HG02852 (cell line): ENCODE measurements around the gene CDH4.

ENCODE experiments used
- ATAC-seq: cut with Tn5 transposase; IDR thresholded peaks from one replicate; pipeline ENCODE4 v1.9.1; 2021; ENCODE audit warnings: mild to moderate bottlenecking, moderate library complexity; ENCODE audit not compliant: unreplicated experiment

Gene CDH4

DNA sequence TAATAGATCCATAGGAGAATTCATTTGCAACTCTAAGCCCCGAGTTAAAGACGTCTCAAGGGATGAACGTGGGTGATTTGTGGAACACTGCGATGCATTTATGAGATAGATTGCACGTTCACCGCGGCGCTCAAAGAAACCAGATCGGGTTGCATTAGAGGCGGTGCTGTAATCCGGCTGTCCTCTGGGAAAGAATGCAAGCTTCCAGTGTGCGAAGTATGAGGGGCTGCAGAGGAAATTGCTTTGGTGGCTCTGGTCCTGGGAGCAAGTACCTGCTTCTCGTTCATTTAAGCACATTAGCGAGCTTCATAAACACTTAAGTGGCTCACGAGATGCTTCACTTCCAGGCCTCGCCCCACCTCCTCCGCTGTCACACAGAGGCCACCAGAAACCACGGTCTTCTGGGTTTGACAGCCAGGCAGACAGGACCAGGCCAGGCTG lies 182.3 kb downstream of the CDH4 start:
- ATAC-seq, result no peak

DNA sequence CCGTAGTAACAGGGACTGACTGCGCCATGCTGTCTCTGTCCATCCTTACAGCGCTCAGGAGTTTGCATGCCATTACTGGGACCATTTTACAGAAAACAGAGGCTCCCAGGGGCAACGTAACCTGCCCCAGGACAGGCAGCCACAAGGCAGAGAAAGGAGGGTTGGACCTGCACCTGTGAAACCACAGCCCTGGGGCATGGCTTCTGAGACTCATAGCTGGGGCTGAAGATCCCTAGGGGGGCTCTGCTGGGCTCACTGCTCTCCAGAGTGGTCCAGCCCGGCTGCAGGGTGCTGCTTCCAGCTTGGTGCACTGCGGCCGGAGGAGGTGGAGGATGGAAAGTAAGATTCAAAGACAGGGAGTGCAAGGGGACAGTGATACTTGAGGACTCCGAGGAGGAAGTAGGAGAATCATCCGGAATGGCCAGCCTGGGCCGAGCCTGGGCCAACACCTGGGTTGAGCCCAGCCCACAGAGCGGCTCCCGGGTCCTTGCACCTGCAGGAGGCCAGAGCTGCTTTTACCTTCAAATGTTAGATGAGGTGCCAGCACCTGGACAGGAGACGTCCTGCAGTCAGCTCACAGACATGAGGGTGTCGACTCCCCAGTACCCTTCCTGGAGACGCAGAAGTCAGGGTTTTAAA lies 183.2 kb downstream of the CDH4 start:
- no peak for ATAC-seq

DNA sequence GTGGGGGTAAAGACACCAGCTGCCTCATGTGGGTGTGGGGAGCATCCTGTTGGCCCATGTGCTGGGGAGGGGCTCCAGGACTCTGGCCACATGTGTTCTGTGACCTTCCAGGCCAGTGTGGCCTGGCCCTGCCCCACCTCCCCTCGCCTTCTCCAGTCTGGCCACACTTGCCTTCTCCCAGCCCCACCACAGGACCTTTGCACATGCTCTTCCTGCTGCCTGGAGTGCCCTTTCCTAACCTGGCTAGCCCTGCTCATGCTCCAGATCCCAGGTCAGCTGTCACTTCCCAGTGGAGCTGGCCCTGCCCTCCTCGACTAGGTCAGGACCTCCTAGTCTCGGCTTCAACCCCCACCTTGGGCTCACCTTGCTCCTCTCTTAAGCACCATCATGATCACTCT lies 183.8 kb downstream of the CDH4 start:
- no peak for ATAC-seq

- no peak for ATAC-seq
Measured at GRCh38 chr20:61436283-61436666, 184.2 kb downstream of the CDH4 start.

DNA sequence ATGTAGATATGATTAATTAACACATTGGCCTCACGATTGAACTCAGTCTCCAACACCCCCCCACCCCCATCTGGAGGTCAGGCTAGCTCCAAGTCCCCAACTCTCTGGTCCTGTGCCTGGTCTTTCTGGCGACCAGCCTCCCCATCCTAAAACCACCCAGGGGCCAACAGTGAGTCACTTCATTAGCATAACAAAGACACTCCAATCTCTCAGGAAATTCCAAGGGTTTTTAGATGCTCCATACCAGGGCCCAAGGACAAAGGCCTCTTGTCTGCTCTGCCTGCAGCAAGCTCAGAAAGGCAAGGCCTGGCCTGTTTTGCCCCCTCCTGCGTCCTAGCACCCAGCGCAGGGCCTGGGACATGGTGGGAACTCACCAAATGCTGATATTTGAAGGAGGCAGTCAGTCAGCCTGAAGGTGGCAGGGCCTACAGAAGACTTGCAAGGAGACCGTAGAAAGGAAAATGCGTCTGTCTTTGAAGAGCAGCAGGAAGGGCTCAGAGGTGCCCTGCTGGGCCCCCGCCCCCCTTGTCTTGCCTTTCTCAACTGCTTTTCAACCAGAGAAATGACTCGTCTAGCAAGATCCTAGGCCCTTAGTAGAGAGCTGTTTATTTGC lies 184.7 kb downstream of the CDH4 start:
- ATAC-seq, result no peak

- ATAC-seq, result no peak
Measured at GRCh38 chr20:61437280-61438206, 185.5 kb downstream of the CDH4 start.

GRCh38 chr20:61438285-61438684 lies 186.2 kb downstream of the CDH4 start:
- ATAC-seq, result no peak

DNA sequence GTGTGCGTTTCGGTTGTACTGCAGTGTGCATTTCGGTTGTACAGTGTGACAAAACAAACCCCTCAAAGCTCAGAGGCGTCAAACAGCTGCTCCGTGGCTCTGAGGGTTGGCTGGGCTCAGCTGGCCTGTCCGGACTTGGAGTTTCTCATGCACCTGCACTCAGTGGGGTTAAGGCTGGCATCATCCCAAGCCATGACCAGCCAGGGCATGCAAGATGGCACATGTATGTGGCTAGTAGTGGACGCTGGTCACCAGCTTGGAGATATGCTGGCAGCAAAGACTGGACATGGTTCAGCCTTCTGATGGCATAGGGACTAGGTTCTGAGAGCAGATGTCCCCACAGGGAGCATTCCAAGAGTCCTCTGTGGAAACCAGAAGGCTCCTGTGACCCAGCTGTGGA lies 187.2 kb downstream of the CDH4 start:
- ATAC-seq, result no peak

DNA sequence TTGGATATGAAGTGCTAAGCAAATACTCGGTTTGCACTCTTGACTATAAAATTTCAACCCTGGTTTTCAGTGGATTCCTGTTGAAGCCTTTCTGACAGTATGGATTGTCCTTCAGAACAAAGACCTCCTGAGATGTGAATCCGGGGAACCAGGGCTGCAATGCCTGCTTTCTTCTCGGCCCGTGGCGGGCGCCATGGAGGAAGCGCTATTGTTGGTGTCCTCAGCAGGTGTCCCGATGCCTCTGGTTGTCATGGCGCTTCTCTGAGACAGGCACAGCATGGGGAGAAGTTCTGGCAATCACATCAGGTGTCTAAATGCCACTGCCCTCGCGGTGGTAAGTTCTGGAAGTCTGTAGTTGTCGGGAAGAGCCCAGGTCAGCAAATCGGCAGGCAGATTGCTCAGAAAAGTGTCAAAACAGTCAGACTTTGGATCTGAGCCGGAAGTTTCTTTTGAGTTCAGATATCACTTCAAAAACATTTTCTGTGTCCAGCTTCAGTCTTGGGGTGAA lies 188.5 kb downstream of the CDH4 start:
- no peak for ATAC-seq

DNA sequence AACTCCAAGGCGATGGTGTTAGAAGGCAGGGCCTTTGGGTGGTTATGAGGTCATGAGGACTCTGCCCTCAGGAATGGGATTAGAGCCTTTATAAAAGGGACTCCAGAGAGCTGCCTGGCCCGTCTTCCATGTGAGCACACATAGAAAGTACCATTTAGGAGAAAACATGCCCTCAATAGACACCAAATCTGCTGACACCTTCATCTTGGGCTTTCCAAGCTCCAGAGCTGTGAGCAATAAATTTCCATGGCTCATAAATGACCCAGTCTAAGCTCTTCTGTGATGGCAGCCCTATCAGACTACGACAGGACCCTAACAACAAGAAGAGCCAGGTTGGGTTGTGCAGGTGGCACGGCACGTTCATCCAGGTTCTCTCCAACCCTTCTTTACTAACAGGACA lies 189.5 kb downstream of the CDH4 start:
- ATAC-seq, result no peak

DNA sequence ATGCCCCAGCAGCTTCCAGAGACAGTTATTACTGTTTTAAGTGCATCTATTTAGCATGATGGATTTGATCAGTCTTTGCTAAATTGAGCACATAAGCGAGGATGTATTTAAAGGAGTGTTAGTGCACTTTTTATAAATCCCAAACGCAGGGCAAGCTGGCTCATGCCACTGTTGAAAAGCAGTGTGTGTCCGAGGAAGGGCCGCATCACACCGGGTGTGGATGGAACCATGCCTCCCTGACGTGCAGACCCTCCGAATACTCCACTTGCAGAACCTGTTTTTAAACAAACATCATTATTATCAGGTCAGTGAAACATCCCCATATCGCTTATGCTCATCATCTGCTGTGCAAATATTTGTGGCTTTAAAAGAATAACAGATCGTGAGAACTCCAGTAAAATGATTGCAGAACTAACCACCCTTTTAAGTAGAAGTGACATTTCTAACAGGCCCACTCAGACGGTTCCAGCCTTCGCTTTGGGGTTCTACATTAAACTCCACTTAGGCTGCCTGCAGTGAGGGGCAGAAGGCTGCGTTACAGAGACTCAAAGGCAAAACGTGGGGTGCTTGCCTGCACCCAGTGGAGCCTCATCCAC lies 190.1 kb downstream of the CDH4 start:
- no peak for ATAC-seq

- no peak for ATAC-seq
Measured at GRCh38 chr20:61442718-61443117, 190.7 kb downstream of the CDH4 start.

GRCh38 chr20:61443443-61444126 lies 191.5 kb downstream of the CDH4 start:
- ATAC-seq, result no peak

- no peak for ATAC-seq
Measured at GRCh38 chr20:61444637-61445036, 192.6 kb downstream of the CDH4 start.

GRCh38 chr20:61445138-61445537 lies 193.1 kb downstream of the CDH4 start:
- no peak for ATAC-seq

- no peak for ATAC-seq
Measured at GRCh38 chr20:61445741-61446140, 193.7 kb downstream of the CDH4 start.

GRCh38 chr20:61447952-61448351 lies 195.9 kb downstream of the CDH4 start:
- ATAC-seq, result no peak

- no peak for ATAC-seq
Measured at GRCh38 chr20:61448386-61448785, 196.3 kb downstream of the CDH4 start.

DNA sequence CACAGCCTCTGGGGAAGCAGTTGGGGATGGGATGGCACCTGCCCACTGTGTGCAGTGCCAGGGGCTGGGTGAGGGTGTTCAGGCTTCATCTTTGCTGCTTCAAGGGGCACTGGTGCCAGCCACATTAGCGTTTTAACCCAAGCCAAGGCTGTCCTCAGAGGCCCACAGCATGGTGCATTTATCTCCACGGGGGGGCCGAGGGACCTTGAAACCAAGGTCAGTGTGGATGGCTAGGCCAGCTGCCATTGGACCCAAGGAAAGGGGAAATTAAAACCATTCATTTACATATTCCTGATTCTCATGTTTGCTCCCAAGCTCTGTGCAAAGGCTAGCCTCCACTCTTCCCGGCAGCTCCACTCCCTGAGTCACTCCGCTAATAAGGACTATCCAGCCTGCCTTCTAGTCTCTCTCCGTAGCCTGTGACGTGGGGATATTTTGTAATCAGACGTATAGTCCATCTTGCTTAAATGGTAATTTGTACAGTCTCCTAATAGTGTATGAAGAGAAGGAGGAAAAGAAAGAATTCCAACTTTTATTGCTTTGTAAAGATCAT lies 197.1 kb downstream of the CDH4 start:
- no peak for ATAC-seq

GRCh38 chr20:61449916-61450315 lies 197.9 kb downstream of the CDH4 start:
- no peak for ATAC-seq
